ENCODE results near the gene ARF3. TPM values are rescaled to one million over a fixed set of nuclear protein-coding genes. Genes with fewer than 3 reads are reported as not detected.

The ARF3 gene
- total and polyA plus RNA-seq, 2 donors (not counting 3 experiments of a cell fraction or from before 2014, with no cell fraction given) = 149 to 172 TPM

- Histone ChIP-seq H3K36me3 (ENCODE audit: control insufficient read depth in 2 of 2, extremely low read depth in 1 of 2, insufficient read depth in 2 of 2, low read length in 2 of 2) (peaks cover 12 to 41% of the 10 kb centered on the region in 2 experiments), H4K20me1 (replicated peaks; ENCODE audit: control insufficient read depth, extremely low read depth, insufficient read depth, low read length) (peaks cover 7% of the 10 kb centered on the region), H3K9ac (replicated peaks; ENCODE audit: extremely low read depth, insufficient read depth, low read length) (no peak overlapping the region), H3K4me1 (ENCODE audit: control insufficient read depth, extremely low read depth, insufficient read depth, low read length) (no peaks in the 10 kb centered on the region), H3K79me2 (ENCODE audit: control insufficient read depth, insufficient read depth, low read length) (no peaks in the 10 kb centered on the region), H3K4me3 (replicated peaks in 1 of 3; ENCODE audit: insufficient read depth in 1 of 3, low read depth in 1 of 3, low read length in 3 of 3) (no peak overlapping the region), H3K27me3 (ENCODE audit: control insufficient read depth in 2 of 2, insufficient read depth in 2 of 2, low read length in 2 of 2) (no peaks in the 10 kb centered on the region), H3K4me2 (ENCODE audit: insufficient read depth, low read length) (no peak overlapping the region), H3K27ac (ENCODE audit: insufficient read depth, low read depth, low read length) (no peak overlapping the region), H3K9me1 (replicated peaks; ENCODE audit: control insufficient read depth, extremely low read depth, insufficient read depth, low read length) (no peaks in the 10 kb centered on the region), H2AFZ (ENCODE audit: low read depth, low read length) (no peak overlapping the region), H3K9me3 (replicated peaks; ENCODE audit: control insufficient read depth, insufficient read depth, low read length) (no peaks in the 10 kb centered on the region)
- intact Hi-C loops (cut with micrococcal nuclease) = no loop called here
- ChIA-PET POLR2A (no interaction called here), CTCF (interaction anchor here (1.0 to 8.7 kb wide), 4 partner anchors 19 to 80 kb away, joined by 3 to 92 read pairs (median 4); partner anchors contain the start of genes DDX23 and WNT1)
- DNase-seq (ENCODE audit: low read depth, low spot score) (no peak), FAIRE-seq (no peak)
- dilution Hi-C loops (cut with MboI; ENCODE audit: extremely low pct_ligation_motif_present, low sequenced_read_pairs) = no loop called here
- BruUV-seq (replicated peaks) = no TSS peak
- TF ChIP-seq MYC (IDR thresholded peaks at IDR 0.05; ENCODE audit: low read depth, low read length) (no peak), MAX (IDR thresholded peaks at IDR 0.05; ENCODE audit: insufficient read depth, insufficient read length) (no peak), POLR2A (IDR thresholded peaks at IDR 0.05; ENCODE audit: low read depth, low read length) (no peak), GATA2 (IDR thresholded peaks at IDR 0.05; ENCODE audit: insufficient read depth, insufficient read length, low read depth, low read length) (no peak), JUN (IDR thresholded peaks at IDR 0.05; ENCODE audit: borderline replicate concordance, insufficient read depth, insufficient read length, low read depth) (no peak), FOS (IDR thresholded peaks at IDR 0.05; ENCODE audit: borderline replicate concordance, insufficient read depth, low read length) (no peak), CTCF (IDR thresholded peaks at IDR 0.05; ENCODE audit: extremely low read depth in 1 of 2, insufficient read depth in 1 of 2, low read depth in 1 of 2, low read length in 2 of 2) (no peak), EZH2 (IDR thresholded peaks at IDR 0.05; ENCODE audit: borderline replicate concordance, low read depth, low read length, severe bottlenecking) (no peak), POLR2AphosphoS5 (IDR thresholded peaks at IDR 0.05; ENCODE audit: insufficient read depth, low read depth, low read length) (no peak)
These were observed 23.5 kb downstream of the ARF3 start for GRCh38 chr12:48933664-48934311.

Data from endothelial cell of umbilical vein (primary cell).